ENCODE results near the gene PMEPA1. TPM values are rescaled to one million over a fixed set of nuclear protein-coding genes. Genes with fewer than 3 reads are reported as not detected.

PMEPA1 gene
- total and polyA plus RNA-seq, 2 donors (not counting 3 experiments of a cell fraction or from before 2014, with no cell fraction given): 31.6 to 33.2 TPM

- dilution Hi-C loops (cut with MboI; ENCODE audit: extremely low pct_ligation_motif_present, low sequenced_read_pairs): loop anchor here (25.0 kb wide), 1 partner anchor 455 kb away; no protein-coding TSS in a partner anchor
Measured at GRCh38 chr20:57632286-57632685, 77.5 kb downstream of the PMEPA1 start.

More at GRCh38 chr20:57632286-57632685, 77.5 kb downstream of the PMEPA1 start:
- Histone ChIP-seq H3K9me3 (replicated peaks; ENCODE audit: control insufficient read depth, insufficient read depth, low read length) (no peaks in the 10 kb centered on the region), H3K27me3 (ENCODE audit: control insufficient read depth in 2 of 2, insufficient read depth in 2 of 2, low read length in 2 of 2) (peaks cover 18 to 31% of the 10 kb centered on the region in 2 experiments), H3K9ac (replicated peaks; ENCODE audit: extremely low read depth, insufficient read depth, low read length) (no peak overlapping the region), H3K27ac (ENCODE audit: insufficient read depth, low read depth, low read length) (no peak overlapping the region), H3K36me3 (ENCODE audit: control insufficient read depth in 2 of 2, extremely low read depth in 1 of 2, insufficient read depth in 2 of 2, low read length in 2 of 2) (no peaks in the 10 kb centered on the region), H3K4me2 (ENCODE audit: insufficient read depth, low read length) (no peak overlapping the region), H3K4me3 (replicated peaks in 1 of 3; ENCODE audit: insufficient read depth in 1 of 3, low read depth in 1 of 3, low read length in 3 of 3) (no peak overlapping the region), H3K79me2 (ENCODE audit: control insufficient read depth, insufficient read depth, low read length) (no peaks in the 10 kb centered on the region), H2AFZ (ENCODE audit: low read depth, low read length) (no peak overlapping the region), H3K9me1 (replicated peaks; ENCODE audit: control insufficient read depth, extremely low read depth, insufficient read depth, low read length) (no peaks in the 10 kb centered on the region), H4K20me1 (replicated peaks; ENCODE audit: control insufficient read depth, extremely low read depth, insufficient read depth, low read length) (no peaks in the 10 kb centered on the region), H3K4me1 (ENCODE audit: control insufficient read depth, extremely low read depth, insufficient read depth, low read length) (peaks cover 6% of the 10 kb centered on the region)
- DNase-seq (ENCODE audit: low read depth, low spot score): no peak
- TF ChIP-seq GATA2 (IDR thresholded peaks at IDR 0.05; ENCODE audit: insufficient read depth, insufficient read length, low read depth, low read length) (no peak), CTCF (IDR thresholded peaks at IDR 0.05; ENCODE audit: extremely low read depth in 1 of 2, insufficient read depth in 1 of 2, low read depth in 1 of 2, low read length in 2 of 2) (no peak), JUN (IDR thresholded peaks at IDR 0.05; ENCODE audit: borderline replicate concordance, insufficient read depth, insufficient read length, low read depth) (no peak), EZH2 (IDR thresholded peaks at IDR 0.05; ENCODE audit: borderline replicate concordance, low read depth, low read length, severe bottlenecking) (no peak), MYC (IDR thresholded peaks at IDR 0.05; ENCODE audit: low read depth, low read length) (no peak), POLR2A (IDR thresholded peaks at IDR 0.05; ENCODE audit: low read depth, low read length) (no peak), FOS (IDR thresholded peaks at IDR 0.05; ENCODE audit: borderline replicate concordance, insufficient read depth, low read length) (no peak), MAX (IDR thresholded peaks at IDR 0.05; ENCODE audit: insufficient read depth, insufficient read length) (no peak), POLR2AphosphoS5 (IDR thresholded peaks at IDR 0.05; ENCODE audit: insufficient read depth, low read depth, low read length) (no peak)
- CTCF ChIA-PET: no interaction called here
- BruUV-seq (replicated peaks): no TSS peak
- POLR2A ChIA-PET: no interaction called here
- intact Hi-C loops (cut with micrococcal nuclease): no loop called here
- FAIRE-seq: no peak

Measured in endothelial cell of umbilical vein (primary cell).